Neural cell (in vitro differentiated cells): ENCODE results near the gene ATXN2.

Source experiments
- EP300 ChIP-seq: fragments of 450-650 bp; conservative IDR thresholded peaks from 2 replicates; pipeline ENCODE4 v1.6.1; 2014; ENCODE audit warnings: antibody characterized with exemption, mild to moderate bottlenecking, moderate library complexity; ENCODE audit not compliant: poor library complexity, severe bottlenecking
- EZH2 ChIP-seq: fragments of 200-600, 300-800 bp; shearing (Covaris generic), sonication (generic); IDR thresholded peaks from 2 replicates; pipeline ENCODE4 v1.6.1; 2014; ENCODE audit warnings: antibody characterized with exemption, low read length, borderline replicate concordance, mild to moderate bottlenecking; ENCODE audit not compliant: insufficient read depth, poor library complexity, severe bottlenecking
- MXI1 ChIP-seq: fragments of 450-650 bp; conservative IDR thresholded peaks from 2 replicates; pipeline ENCODE4 v1.6.1; 2014; ENCODE audit warnings: antibody characterized with exemption, mild to moderate bottlenecking; ENCODE audit not compliant: poor library complexity, severe bottlenecking
- RAD21 ChIP-seq: fragments of 450-650 bp; conservative IDR thresholded peaks from 2 replicates; pipeline ENCODE4 v1.6.1; 2014; ENCODE audit warnings: antibody characterized with exemption, mild to moderate bottlenecking, moderate library complexity
- TF ChIP-seq, protein P1 (sequence below): fragments of 450-650 bp; IDR thresholded peaks from 2 replicates; pipeline ENCODE4 v1.5.1; 2014; ENCODE audit warnings: antibody characterized with exemption, mild to moderate bottlenecking, moderate library complexity; ENCODE audit not compliant: poor library complexity, severe bottlenecking

DNA sequence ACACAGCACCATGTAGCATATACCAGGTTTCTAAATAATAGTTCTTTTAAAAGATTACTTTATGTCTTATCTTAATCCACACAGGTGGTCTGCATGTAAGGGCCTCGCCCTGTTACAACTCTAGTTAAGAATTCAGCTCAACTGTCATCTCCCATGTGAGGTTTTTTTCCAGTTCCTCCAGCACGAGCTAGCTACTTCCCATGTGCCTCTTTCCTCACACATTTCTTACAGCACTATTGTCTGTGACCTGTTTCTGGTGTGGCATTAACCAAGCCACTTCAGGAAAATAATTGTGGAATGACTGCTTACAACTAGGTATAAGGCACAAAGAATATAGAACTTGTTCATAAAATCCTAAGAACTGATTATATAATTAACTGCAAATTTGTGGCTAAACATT lies 127.9 kb downstream of the ATXN2 start:
- TF ChIP-seq, protein P1, sequence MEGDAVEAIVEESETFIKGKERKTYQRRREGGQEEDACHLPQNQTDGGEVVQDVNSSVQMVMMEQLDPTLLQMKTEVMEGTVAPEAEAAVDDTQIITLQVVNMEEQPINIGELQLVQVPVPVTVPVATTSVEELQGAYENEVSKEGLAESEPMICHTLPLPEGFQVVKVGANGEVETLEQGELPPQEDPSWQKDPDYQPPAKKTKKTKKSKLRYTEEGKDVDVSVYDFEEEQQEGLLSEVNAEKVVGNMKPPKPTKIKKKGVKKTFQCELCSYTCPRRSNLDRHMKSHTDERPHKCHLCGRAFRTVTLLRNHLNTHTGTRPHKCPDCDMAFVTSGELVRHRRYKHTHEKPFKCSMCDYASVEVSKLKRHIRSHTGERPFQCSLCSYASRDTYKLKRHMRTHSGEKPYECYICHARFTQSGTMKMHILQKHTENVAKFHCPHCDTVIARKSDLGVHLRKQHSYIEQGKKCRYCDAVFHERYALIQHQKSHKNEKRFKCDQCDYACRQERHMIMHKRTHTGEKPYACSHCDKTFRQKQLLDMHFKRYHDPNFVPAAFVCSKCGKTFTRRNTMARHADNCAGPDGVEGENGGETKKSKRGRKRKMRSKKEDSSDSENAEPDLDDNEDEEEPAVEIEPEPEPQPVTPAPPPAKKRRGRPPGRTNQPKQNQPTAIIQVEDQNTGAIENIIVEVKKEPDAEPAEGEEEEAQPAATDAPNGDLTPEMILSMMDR: no peak
- TF ChIP-seq MXI1 (no peak), RAD21 (no peak), EP300 (no peak), EZH2 (no peak)
